H9 (cell line): Measurements from ENCODE around the gene SFRP5. TPM values are rescaled to one million over a fixed set of nuclear protein-coding genes. Genes with fewer than 3 reads are reported as not detected.

ENCODE experiments used
- DNase-seq: peaks from one replicate; pipeline ENCODE4 v3.0.0-alpha.2; 2017
- H2AFZ ChIP-seq: one replicate; pipeline ENCODE4 v1.6.1; 2013; ENCODE audit warnings: mild to moderate bottlenecking, low read length, control low read depth, moderate library complexity
- H2AK5ac ChIP-seq: 2 replicates; pipeline ENCODE4 v1.6.1; 2013; ENCODE audit warnings: low read length, control low read depth, mixed read lengths; ENCODE audit not compliant: insufficient read length
- H2BK120ac ChIP-seq: one replicate; pipeline ENCODE4 v1.6.1; 2013; ENCODE audit warnings: low read depth, mild to moderate bottlenecking, low read length, control low read depth, inconsistent platforms; ENCODE audit not compliant: poor library complexity, severe bottlenecking
- H2BK12ac ChIP-seq: 2 replicates; pipeline ENCODE4 v1.6.1; 2013; ENCODE audit warnings: low read length, control low read depth, mixed read lengths, low read depth; ENCODE audit not compliant: insufficient read length
- H2BK15ac ChIP-seq: 2 replicates; pipeline ENCODE4 v1.6.1; 2013; ENCODE audit warnings: low read depth, low read length, control low read depth
- H2BK20ac ChIP-seq: one replicate; pipeline ENCODE4 v1.6.1; 2013; ENCODE audit warnings: low read depth, mild to moderate bottlenecking, low read length, control low read depth, inconsistent platforms; ENCODE audit not compliant: poor library complexity, severe bottlenecking
- H2BK5ac ChIP-seq: 2 replicates; pipeline ENCODE4 v1.6.1; 2013; ENCODE audit warnings: low read length, control low read depth, mixed read lengths; ENCODE audit not compliant: insufficient read length
- H3K14ac ChIP-seq: 2 replicates; pipeline ENCODE4 v1.6.1; 2013; ENCODE audit warnings: low read length, control low read depth; ENCODE audit not compliant: insufficient read depth
- H3K18ac ChIP-seq: 2 replicates; pipeline ENCODE4 v1.6.1; 2013; ENCODE audit warnings: low read depth, mild to moderate bottlenecking, mixed read lengths, low read length, control low read depth; ENCODE audit not compliant: insufficient read length
- H3K23ac ChIP-seq: 2 replicates; pipeline ENCODE4 v1.6.1; 2013; ENCODE audit warnings: low read length, control low read depth, mixed read lengths, low read depth; ENCODE audit not compliant: insufficient read length
- H3K23me2 ChIP-seq: 2 replicates; pipeline ENCODE4 v1.6.1; 2013; ENCODE audit warnings: low read depth, mild to moderate bottlenecking, mixed read lengths, low read length, control low read depth; ENCODE audit not compliant: insufficient read length, poor library complexity, severe bottlenecking
- H3K27ac ChIP-seq: 2 replicates; pipeline ENCODE4 v1.5.1; 2013; ENCODE audit warnings: low read length, control low read depth, mixed read lengths, low read depth; ENCODE audit not compliant: insufficient read length
- H3K27me3 ChIP-seq: 2 replicates; pipeline ENCODE4 v1.6.1; 2013; ENCODE audit warnings: low read length, control low read depth, inconsistent platforms; ENCODE audit not compliant: insufficient read depth
- H3K4ac ChIP-seq: 2 replicates; pipeline ENCODE4 v1.6.1; 2013; ENCODE audit warnings: low read depth, mild to moderate bottlenecking, control low read depth, inconsistent platforms, low read length, moderate library complexity
- H3K4me1 ChIP-seq: 2 replicates; pipeline ENCODE4 v1.6.1; 2013; ENCODE audit warnings: low read length, control low read depth, inconsistent platforms; ENCODE audit not compliant: insufficient read depth
- H3K4me2 ChIP-seq: 2 replicates; pipeline ENCODE4 v1.6.1; 2013; ENCODE audit warnings: low read length, control low read depth, mixed read lengths; ENCODE audit not compliant: insufficient read length, insufficient read depth
- H3K56ac ChIP-seq: 2 replicates; pipeline ENCODE4 v1.6.1; 2013; ENCODE audit warnings: low read depth, mild to moderate bottlenecking, mixed read lengths, low read length, control low read depth; ENCODE audit not compliant: insufficient read length
- H3K79me1 ChIP-seq: 2 replicates; pipeline ENCODE4 v1.6.1; 2013; ENCODE audit warnings: low read depth, mild to moderate bottlenecking, moderate library complexity, low read length, control low read depth, inconsistent platforms; ENCODE audit not compliant: insufficient read depth, poor library complexity, severe bottlenecking
- H3K79me2 ChIP-seq: 2 replicates; pipeline ENCODE4 v1.6.1; 2013; ENCODE audit warnings: low read length, control low read depth, inconsistent platforms; ENCODE audit not compliant: insufficient read depth
- H3K9ac ChIP-seq: 2 replicates; pipeline ENCODE4 v1.6.1; 2013; ENCODE audit warnings: low read length, control low read depth, mixed read lengths; ENCODE audit not compliant: insufficient read length; ENCODE audit errors: extremely low read depth
- H3K9me3 ChIP-seq: one replicate; pipeline ENCODE4 v1.6.1; 2013; ENCODE audit warnings: low read depth, low read length, inconsistent platforms; ENCODE audit not compliant: control insufficient read depth
- H3T11ph ChIP-seq: one replicate; pipeline ENCODE4 v1.6.1; 2013; ENCODE audit warnings: mild to moderate bottlenecking, low read length, control low read depth, inconsistent platforms
- H4K20me1 ChIP-seq: one replicate; pipeline ENCODE4 v1.6.1; 2013; ENCODE audit not compliant: control insufficient read depth, insufficient read length, insufficient read depth
- H4K5ac ChIP-seq: 2 replicates; pipeline ENCODE4 v1.6.1; 2013; ENCODE audit warnings: low read depth, mild to moderate bottlenecking, mixed read lengths, low read length, control low read depth; ENCODE audit not compliant: insufficient read length
- H4K8ac ChIP-seq: replicated peaks from 2 replicates; pipeline ENCODE4 v1.6.1; 2013; ENCODE audit warnings: low read length, control low read depth, mixed read lengths, low read depth; ENCODE audit not compliant: insufficient read length
- H4K91ac ChIP-seq: 2 replicates; pipeline ENCODE4 v1.6.1; 2013; ENCODE audit warnings: low read depth, mild to moderate bottlenecking, moderate library complexity, mixed read lengths, low read length, control low read depth; ENCODE audit not compliant: insufficient read length
- H3K27ac Mint-ChIP-seq, 3 experiments: 2 replicates in 2 of 3; 3 replicates in 1 of 3; pipeline ENCODE4 v1.8.0; 2020 to 2021; ENCODE audit warnings: mixed read lengths in 3 of 3, mild to moderate bottlenecking in 1 of 3, moderate library complexity in 1 of 3
- H3K27me3 Mint-ChIP-seq: 2 replicates; pipeline ENCODE4 v1.8.0; 2021; ENCODE audit warnings: low read depth, mild to moderate bottlenecking, moderate library complexity, mixed read lengths
- H3K36me3 Mint-ChIP-seq, 3 experiments: 2 replicates in 2 of 3; 3 replicates in 1 of 3; pipeline ENCODE4 v1.8.0; 2020 to 2021; ENCODE audit warnings: low read depth in 3 of 3, mixed read lengths in 3 of 3; ENCODE audit not compliant: insufficient read depth in 1 of 3
- H3K4me1 Mint-ChIP-seq, 2 experiments: 2 replicates each; pipeline ENCODE4 v1.8.0; 2020; ENCODE audit warnings: mixed read lengths in 2 of 2
- H3K4me3 Mint-ChIP-seq, 2 experiments: 2 replicates in 1 of 2; 3 replicates in 1 of 2; pipeline ENCODE4 v1.8.0; 2020 to 2021; ENCODE audit warnings: mild to moderate bottlenecking in 2 of 2, mixed read lengths in 2 of 2, moderate library complexity in 1 of 2
- H3K9me3 Mint-ChIP-seq, 2 experiments: 2 replicates in 1 of 2; 3 replicates in 1 of 2; pipeline ENCODE4 v1.8.0; 2020; ENCODE audit warnings: mild to moderate bottlenecking in 2 of 2, mixed read lengths in 2 of 2, moderate library complexity in 1 of 2
- WGBS: extraction: QIAGEN DNeasy Blood & Tissue Kit; methylation state at CpG from one replicate; pipeline ENCODE4 v1.1.7; 2013; ENCODE audit warnings: missing lambda C conversion rate, low lambda C conversion rate, mixed read lengths; ENCODE audit not compliant: insufficient read length; ENCODE audit errors: extremely low coverage; 5-methylcytosine and 5-hydroxymethylcytosine counted together
- total RNA-seq: library from RNA; stranded (reverse); gene quantifications from 2 replicates; pipeline ENCODE4 v1.2.1, GENCODE V29; 2021
- TF ChIP-seq, protein P1 (sequence below): fragments of 200-600 bp; sonication (generic); conservative IDR thresholded peaks from 3 replicates; pipeline ENCODE4 v1.8.0; 2021; ENCODE audit warnings: antibody characterized with exemption, mild to moderate bottlenecking

SFRP5 gene
- total RNA-seq, 1 experiment from 2014 or later, result 1.7 TPM

DNA sequence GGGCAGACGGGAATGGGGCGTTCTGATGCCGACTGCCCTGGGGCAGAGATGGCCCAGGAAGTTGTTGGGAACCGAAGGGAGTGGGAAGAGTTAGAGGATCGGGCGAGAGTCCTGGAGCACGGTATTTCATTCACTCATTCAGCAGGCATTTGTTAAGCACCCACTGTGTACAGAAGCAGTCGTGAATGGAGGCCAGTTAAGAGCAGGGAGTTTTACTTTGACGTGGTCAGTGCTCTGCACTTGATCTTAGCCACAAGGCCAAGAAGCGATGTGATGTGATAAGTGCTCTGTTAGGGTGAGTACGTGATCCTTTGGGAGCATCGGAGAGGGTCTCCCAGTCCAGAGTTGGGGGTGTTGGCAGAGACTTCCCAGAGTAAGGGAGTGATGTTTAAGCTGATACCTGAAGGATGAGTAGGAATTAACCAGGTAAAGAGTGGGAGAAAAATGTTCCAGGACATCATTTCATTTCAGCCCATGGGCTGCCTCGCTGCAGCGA is 34.0 kb downstream of the SFRP5 start:
- no peak overlapping the region for H3K27ac ChIP-seq
- H2AK5ac ChIP-seq, result no peak overlapping the region
- Mint-ChIP-seq H3K27me3 (peaks cover 33% of the 10 kb centered on the region), H3K4me3 (peak overlapping the region; percentile 81 to 96), H3K27ac (peak overlapping the region in 2 of 3 experiments; percentile 42 to 63; a peak in 3 of 7 replicates), H3K4me1 (peaks cover 8 to 9% of the 10 kb centered on the region in 2 experiments), H3K36me3 (peaks cover 21 to 52% (median 47%) of the 10 kb centered on the region in 3 experiments), H3K9me3 (peaks cover 15 to 16% of the 10 kb centered on the region in 2 experiments)
- WGBS, result no CpG with 5 or more reads among the region's 14 CpGs
- TF ChIP-seq, protein P1, sequence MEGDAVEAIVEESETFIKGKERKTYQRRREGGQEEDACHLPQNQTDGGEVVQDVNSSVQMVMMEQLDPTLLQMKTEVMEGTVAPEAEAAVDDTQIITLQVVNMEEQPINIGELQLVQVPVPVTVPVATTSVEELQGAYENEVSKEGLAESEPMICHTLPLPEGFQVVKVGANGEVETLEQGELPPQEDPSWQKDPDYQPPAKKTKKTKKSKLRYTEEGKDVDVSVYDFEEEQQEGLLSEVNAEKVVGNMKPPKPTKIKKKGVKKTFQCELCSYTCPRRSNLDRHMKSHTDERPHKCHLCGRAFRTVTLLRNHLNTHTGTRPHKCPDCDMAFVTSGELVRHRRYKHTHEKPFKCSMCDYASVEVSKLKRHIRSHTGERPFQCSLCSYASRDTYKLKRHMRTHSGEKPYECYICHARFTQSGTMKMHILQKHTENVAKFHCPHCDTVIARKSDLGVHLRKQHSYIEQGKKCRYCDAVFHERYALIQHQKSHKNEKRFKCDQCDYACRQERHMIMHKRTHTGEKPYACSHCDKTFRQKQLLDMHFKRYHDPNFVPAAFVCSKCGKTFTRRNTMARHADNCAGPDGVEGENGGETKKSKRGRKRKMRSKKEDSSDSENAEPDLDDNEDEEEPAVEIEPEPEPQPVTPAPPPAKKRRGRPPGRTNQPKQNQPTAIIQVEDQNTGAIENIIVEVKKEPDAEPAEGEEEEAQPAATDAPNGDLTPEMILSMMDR, result no peak
- no peak overlapping the region for H4K8ac ChIP-seq
- H3T11ph ChIP-seq, result no peak overlapping the region
- no peak overlapping the region for H3K18ac ChIP-seq
- peaks cover 4% of the 10 kb centered on the region for H3K9me3 ChIP-seq
- no peak overlapping the region for H4K5ac ChIP-seq
- no peak overlapping the region for H3K56ac ChIP-seq
- no peak overlapping the region for H2AFZ ChIP-seq
- peak overlapping the region; percentile 90 for H3K4me2 ChIP-seq
- H2BK20ac ChIP-seq, result no peak overlapping the region
- peaks cover 17% of the 10 kb centered on the region; the same call in 1 of the 2 replicates for H3K27me3 ChIP-seq
- H3K9ac ChIP-seq, result peak overlapping the region; percentile 77
- no peak overlapping the region for H3K4ac ChIP-seq
- H3K79me1 ChIP-seq, result peaks cover 7% of the 10 kb centered on the region
- no peak for DNase-seq
- H3K23ac ChIP-seq, result no peak overlapping the region
- H3K14ac ChIP-seq, result peak overlapping the region; percentile 34
- no peak overlapping the region for H2BK5ac ChIP-seq
- H4K91ac ChIP-seq, result no peak overlapping the region
- no peak overlapping the region for H2BK120ac ChIP-seq
- H3K4me1 ChIP-seq, result no peaks in the 10 kb centered on the region
- H2BK12ac ChIP-seq, result no peak overlapping the region
- H3K79me2 ChIP-seq, result peaks cover 5% of the 10 kb centered on the region; the same call in 1 of the 2 replicates
- H3K23me2 ChIP-seq, result peaks cover 7% of the 10 kb centered on the region
- H2BK15ac ChIP-seq, result no peak overlapping the region
- no peaks in the 10 kb centered on the region for H4K20me1 ChIP-seq
